NCI-H128 (cell line): Measurements from ENCODE around the gene TCL1B.
"Not testable (repeated sequence)": the region's sequence is repeated elsewhere in the genome, so short reads cannot be mapped to it uniquely, and the experiment has no call there.

Experiments
- DNase-seq: peaks from one replicate; lab custom pipeline; 2025; ENCODE audit not compliant: unreplicated experiment; lab: John Stamatoyannopoulos, UW

Gene TCL1B

DNA sequence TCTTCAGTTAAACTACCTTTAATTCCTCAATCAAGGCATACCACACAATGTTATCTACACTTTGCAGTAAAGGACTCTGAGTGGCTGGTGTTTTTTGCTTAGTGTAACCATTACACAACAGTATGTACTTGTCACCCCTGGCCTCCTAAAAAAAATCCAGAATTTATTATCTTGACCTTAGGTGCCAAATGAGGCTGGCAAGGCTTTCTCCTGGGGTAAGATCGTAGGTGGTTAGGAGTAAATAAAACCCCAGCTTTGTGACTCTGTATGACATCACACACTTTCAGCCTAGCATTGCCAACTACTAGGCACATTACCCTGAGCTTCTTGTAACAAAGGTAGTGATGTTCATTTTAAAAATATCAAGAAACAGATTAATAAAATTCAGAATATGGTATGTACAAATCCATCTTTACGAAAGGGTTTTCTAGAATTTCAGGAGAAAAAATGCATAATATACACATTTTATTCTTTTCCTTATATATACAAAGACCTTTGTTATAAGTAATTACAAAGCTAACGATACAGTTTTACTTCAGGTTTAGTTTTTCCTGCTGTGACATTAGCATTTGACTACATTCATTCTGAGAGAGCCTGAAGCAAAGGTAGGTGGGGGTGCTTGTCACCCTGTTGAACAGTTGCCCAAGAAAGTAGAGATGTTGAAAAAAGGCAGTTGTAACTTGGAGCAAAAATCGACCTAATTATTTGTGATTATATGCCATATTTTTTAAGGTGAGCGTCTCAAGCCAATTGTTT, 14.2 kb downstream of the TCL1B start:
- no peak for DNase-seq

DNA sequence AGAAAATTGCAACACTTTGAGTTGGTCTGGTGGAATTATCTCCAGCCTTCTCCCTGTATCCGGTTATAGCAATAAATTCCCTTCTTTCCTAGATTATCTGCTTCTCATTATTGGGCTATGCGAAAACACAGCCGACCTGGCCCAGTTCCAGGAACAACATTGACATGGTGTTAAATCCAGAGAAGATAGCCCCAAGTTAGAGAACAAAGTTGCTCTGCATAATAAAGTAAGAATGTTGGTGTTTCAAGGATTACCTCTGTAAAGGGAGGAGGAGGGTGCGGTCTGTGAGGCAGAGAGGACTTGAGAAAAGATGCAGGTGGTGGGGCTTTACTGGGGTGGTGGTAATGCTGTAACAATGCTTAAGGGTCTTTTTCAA, 15.6 kb downstream of the TCL1B start:
- DNase-seq = no peak

DNA sequence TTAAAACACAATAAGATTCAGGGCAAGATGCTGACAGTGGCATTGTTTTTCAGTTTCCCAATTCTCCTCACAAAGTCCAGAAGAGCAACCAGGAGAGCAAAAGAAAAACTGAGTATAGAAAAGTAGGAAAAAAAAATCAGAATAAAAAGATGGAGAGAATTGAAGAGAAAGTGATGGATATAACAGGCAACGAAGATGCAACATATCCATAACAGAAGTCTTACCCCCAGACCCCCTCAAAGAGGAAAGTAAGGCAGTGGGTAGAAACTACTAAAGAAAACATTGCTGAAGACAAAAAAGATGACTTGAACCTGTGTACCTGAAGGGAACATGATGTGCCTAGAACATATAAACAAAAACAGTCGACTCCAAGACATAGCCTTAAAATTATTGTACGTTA, 17.1 kb downstream of the TCL1B start:
- DNase-seq = no peak

DNA sequence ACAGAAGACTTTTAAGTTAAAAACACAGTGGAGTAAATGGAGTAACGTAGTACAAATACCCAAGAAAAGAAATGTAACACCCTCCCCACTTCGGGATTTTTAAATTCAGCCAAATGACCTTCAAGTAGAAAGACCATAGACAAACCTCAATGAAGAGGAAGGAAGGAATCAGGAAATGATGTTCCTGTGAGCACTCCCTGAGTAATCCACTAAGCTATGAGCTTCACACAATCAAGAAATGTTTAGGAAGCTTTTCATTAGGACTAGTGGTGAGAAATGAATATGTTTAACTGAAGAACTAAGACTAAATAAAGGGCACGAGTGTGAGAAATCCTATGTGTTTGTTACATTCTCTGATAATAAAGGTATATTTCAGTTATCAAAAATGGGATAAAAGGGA, 17.6 kb downstream of the TCL1B start:
- DNase-seq = no peak

DNA sequence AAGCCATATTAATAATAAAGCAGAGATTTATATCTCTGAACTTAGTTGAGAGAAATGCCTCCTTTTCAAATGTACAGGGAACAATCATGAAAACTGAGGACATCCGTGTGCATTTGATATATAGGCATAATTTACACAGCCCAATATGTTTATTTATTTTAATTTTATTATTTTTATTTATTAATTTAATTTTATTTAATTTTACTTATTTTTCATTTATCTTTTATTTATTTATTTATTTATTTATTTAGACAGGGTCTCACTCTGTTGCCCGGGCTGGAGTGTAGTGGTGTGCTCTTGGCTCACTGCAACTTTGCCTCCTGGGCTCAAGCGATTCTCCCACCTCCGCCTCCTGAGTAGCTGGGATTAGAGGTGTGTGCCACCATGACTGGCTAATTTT, 19.3 kb downstream of the TCL1B start:
- no peak for DNase-seq

DNA sequence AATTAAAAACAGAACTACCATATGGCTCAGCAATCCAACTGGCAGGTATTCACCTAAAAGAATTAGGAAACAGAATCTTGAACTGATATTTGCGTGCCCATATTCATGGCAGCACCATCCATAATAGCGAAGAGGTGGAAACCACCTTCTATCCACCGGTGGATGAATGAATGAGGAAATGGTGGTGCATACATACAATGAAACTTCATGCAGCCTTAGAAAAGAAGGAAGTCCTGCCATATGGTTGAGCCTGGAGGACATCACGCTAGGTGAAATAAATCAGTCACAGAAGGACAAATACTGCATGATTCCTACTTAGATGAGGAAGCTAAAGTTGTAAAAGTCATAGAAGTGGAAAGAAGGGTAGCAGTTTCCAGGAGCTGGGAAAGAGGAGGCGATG, 21.1 kb downstream of the TCL1B start:
- no peak for DNase-seq

DNA sequence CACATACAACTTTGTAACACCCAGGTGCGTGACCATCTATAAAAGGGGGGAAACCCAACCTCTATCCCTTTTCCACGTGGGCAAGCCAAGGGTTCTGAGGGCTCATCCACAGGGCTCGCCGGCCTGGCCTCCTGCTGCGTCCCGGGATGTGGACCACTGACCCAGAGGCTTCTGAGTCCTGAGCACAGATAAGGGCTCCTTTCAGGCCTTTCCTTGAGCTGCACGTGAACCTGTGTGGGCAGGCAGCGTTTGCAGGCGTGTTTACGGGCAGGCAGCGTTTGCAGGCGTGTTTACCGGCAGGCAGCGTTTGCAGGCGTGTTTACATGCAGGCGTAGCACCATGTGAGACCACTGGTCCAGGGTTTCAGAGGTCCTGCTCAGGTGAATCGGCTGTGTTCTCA, 23.9 kb downstream of the TCL1B start:
- DNase-seq = no peak

DNA sequence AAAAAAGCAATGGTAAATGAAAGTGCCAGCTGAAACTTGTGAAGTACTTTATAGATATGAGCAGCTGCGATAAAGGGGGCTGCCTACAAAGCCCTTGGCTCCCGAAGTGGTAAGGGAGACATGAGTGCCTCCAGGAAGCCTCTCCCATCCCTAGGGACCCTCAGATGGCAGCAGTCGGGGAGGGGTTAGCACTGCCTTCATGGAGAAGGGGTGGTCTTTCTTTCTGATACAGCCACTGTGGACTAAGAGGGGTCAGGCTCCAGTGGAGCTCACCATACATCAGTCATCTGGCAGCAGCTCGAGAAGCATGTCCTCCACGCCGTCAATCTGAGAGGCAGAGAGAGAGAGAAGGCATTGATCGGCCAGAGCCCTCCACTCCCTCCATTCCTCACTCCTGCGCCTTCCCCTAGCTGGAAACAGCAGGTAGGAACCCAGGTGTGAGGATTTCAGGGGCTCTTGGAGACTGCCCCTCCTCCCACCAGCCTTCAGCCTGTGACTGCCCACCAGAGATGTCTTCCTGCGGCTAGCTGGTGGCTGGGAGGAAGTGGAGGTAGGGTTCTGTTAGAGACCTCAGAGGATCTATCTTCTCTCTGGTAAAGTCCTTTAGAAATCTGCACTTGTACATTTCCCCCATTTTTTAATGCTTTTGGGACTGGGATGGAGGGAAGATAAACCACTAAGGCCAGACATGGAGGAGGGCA, 25.4 kb downstream of the TCL1B start:
- DNase-seq = no peak

DNA sequence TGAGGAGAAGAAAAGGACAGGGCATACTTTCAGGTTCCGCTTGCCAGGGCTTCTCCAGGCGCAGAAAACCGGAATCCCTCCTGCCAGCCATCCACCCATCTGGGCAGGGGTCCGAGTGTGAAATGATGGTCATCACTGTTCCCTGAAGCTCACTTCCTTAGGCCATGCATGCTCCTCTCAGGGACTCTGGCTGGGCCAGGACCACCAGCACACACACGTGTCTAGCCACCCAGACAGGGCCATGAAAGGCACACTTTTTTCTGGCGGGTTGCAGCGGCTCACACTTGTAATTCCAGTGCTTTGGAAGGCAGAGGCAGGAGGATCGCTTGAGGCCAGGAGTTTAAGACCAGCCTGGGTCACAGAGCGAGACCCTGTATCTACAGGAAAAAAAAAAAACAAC, 26.2 kb downstream of the TCL1B start:
- no peak for DNase-seq

DNA sequence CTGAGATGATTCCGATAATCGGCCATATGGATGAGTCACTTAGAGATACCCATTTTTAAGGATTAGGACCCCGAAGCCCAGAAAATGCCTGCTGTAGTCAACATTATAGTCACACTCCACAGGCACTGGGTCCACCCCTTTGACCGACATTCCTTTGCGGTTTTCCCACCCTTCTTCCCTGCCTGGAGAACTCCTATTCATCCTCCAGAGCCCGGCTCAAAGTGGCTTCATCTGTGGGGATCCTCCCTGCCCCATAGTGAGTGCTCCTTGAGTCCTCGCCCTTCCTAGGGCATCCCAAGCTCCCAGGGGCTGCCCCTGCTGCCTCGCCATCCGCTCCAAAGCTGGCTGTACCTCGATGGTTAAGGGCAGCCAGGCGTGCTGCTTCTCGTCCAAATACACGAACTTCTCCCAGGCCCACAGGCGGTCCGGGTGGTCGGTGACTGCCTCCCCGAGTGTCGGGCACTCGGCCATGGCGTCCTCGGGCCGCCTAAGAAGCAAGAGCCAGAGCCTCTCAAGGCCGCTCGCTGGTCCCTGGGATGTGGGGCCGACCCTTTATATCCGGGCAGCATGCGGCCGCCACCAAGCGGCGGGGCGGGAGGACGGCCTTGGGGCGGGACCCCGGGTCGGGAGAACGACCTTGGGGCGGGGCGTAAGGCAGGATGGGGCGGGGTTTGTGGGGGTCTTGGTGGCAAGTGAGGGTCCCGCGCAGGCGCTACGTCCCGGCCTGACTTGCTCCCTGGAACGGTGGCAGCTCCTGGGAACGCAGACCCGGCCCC, 27.6 kb downstream of the TCL1B start, which contains the start of gene TCL1A:
TCL1A (minus strand) TSS at position 530 of the 776 bp plus-strand sequence; CDS start at position 471, 59 bp downstream.
- DNase-seq = no peak

DNA sequence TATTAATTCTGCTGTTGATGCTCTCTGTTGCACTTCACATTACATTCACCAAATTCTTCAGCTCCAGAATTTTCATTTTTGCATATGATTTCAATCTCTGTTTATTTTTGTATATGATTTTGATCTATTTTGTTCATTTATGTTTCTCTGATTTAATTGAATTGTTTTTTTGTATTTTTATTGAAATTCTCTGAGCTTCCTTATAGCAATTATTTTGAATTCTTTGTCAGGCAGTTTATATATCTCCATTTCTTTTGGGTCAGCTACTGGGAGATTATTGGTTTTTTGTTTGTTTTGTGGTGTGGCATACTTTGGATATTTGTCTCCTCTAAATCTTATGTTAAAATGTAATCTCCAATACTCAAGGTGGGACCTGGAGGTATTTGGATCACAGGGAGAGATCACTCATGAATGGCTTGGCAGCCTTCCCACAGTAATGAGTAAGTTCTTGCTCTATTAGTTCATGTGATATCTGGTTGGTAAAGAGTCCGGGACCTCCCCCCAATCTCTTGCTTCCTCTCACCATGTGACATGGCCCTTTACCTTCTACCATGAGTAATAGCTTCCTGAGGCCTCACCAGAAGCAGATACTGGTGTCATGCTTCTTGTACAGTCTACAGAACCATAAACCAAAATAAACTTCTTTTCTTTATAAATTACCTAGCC, 36.4 kb downstream of the TCL1B start:
- no peak for DNase-seq

DNA sequence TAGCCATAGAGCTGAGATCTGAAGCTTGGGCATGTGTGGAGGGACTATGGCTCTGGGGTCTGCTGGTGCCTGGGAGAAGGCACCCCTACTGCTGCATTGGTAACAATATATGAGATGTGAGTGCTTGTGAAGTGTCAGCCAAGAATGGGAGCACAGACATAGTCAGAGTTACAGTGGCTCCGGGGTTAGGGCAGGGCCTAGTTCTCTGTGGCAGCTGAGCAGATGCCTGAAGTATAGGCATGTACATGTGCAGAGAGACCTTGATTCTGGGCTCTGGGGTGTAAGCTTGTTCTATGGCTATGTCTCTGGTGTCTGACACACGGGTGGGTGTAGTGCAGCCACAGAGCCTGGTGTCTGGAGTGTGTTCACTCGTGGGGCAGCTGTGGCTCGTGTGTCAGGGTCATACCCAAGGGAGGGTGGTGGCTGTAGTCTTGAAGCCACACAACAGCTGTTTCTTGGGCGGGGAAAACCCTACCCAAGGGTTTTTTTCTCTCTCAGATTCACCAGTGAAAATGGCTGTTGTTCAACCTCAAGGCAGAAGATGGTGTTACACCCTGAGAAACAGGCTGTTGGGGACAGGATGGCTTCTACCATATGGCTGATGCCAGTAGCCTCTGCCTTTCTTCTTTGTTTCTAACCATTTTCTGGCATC, 39.6 kb downstream of the TCL1B start:
- DNase-seq = no peak

DNA sequence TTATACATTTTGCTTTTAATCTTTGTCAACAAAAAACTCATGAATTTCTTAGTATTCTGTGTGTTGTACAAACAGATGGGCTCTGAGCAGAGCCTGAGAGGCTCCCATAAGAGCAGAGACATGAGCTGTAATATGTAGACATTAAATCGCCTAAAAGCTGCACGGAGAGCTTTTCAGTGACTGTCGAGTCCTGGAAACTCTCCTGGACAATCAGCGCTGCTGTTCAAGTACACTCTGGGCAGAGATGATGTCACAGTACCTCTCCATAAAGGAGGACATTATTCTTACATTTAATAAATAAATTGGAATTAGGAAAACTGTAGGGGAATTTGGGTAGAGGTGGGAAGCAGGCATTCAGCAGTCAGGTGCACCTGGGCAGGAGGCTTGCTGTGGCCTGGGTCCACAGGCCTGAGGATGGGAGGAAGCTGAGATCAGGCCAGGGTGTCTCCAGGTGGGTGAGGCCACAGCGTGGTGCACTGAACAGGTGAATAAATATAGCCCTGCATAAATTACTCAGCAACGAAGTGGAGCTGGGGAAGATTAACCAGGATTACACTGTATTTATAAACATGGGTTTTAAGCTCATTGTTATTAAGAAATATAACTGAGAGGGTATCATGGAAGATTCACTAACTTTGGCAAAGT, 41.0 kb downstream of the TCL1B start:
- no peak for DNase-seq

DNA sequence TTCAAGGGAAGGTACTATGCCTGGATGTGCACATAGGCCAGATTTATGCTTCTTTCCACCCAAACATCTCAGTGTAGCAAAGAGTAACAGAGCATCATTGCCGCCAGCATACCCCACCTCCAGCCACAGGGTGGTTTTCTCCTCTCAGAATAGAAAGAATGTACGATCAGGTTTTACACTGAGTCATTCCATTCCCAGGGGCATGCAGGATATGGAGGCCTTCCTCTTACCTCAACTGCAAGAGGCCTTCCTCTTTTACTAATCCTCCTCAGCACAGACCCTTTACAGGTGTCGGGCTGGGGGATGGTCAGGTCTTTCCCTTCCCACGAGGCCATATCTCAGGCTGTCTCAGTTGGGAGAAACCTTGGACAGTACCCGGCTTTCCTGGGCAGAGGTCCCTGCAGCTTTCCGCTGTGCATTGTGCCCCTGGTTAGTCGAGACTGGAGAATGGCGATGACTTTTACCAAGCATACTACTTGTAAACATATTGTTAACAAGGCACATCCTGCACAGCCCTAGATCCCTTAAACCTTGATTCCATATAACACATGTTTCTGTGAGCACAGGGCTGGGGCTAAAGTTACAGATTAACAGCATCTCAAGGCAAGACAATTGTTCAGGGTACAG, 43.3 kb downstream of the TCL1B start:
- DNase-seq = not testable (repeated sequence)

DNA sequence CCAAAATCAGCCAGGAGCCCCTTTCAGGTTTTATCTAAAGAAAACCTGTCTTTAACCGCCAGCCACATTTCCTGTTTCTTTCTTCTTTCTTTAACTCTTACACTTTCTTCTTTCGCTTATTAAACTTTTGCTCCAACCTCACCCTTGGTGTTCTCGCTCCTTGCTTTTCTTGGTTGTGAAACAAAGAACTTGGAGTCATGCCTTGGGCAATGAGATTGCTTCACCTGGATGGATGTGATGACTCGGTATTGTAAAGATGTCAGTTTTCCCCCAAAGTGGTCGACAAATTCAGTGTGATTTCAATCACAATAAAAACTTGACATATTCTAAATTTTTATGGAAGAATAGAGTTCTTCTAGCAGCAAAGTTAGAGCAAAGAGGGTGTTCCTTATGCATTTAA, 43.9 kb downstream of the TCL1B start:
- DNase-seq = no peak

DNA sequence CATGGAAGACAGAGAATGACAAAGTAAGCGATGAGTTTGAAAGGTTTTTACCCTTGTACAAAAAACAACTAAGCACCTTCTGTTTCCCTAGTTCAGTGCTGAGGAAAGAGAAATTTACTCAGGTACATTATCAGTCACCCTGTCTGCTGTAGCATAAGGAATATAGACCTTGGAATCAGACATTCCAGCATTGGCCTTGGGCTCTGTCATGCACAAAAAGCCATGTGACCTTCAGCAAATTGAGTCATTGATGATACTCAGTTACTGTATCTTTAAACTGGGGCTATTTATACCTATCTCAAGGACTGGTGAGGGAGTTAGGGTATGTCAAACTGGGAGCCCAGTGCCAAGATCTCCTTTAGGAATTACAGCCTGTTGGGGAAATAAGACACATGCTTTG, 47.0 kb downstream of the TCL1B start:
- no peak for DNase-seq

DNA sequence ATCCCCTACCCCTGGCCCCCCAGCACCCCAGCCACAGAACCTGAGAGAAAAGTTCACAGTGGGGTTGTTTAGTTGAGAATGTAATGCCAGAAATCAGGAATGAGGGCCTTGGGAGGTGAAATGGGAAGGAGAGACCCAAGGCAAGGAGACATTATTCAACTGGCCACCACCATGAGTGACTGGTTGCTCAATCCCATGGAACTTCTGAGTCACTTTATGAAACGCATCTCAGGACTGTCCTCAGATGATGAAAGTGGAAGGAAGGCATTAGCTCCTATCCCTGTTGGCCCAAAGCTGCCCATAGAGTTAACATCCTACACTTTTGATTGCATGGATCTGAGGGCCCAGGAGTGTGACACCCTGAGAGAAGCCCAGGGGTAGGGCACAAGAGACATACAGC, 53.1 kb downstream of the TCL1B start:
- DNase-seq = no peak

DNA sequence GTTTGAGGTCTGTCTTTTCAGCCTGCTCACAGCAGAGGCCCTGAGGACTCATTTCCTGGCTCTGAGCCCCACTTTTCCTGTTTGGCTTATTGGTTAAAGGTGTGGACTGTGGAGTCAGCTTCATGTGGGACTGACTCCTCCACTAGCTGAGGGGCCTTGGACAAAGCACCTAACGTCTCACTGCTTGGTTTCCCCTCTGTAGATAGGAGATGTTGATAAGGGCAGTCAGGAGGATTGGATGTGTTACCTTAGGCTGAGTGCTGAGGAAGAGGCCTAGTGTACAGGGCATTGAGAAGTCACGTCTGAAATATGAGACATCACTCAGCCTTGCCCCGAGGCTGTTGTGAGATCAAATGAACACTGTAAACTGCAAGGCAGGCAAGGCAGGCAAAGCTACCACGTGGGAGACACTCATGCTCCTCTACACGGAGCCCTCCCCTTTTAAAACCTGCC, 54.8 kb downstream of the TCL1B start:
- DNase-seq = peak; percentile 87

DNA sequence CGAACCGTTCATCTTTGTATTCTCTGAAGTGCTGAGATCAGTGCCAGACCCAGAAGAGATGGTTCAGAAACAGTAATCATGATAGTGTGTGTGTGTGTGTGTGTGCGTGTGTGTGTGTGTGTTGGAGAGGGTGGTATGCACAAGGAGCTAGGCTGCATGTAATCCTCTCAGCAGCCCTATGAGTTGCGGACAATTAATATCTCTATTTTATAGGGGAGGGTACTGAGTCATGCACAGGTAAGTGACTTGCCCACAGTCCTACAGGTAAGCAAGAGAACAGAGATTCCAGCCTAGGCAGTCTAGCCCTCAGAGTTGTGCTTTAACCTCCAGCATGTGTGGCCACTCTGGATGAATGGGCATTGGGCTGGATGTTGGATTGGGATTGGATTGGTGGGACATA, 55.6 kb downstream of the TCL1B start:
- DNase-seq = no peak
